Right hindlimb (tissue), 1 donor: ENCODE data around the gene SASH1.
"Not testable (repeated sequence)": the region's sequence is repeated elsewhere in the genome, so short reads cannot be mapped to it uniquely, and the experiment has no call there.

Experiments
- DNase-seq: peaks from one replicate; pipeline ENCODE4 v3.0.0-alpha.2; 2018

Gene SASH1

GRCh38 chr6:148370176-148370575, 27.5 kb downstream of the SASH1 start:
- DNase-seq = no peak

DNA sequence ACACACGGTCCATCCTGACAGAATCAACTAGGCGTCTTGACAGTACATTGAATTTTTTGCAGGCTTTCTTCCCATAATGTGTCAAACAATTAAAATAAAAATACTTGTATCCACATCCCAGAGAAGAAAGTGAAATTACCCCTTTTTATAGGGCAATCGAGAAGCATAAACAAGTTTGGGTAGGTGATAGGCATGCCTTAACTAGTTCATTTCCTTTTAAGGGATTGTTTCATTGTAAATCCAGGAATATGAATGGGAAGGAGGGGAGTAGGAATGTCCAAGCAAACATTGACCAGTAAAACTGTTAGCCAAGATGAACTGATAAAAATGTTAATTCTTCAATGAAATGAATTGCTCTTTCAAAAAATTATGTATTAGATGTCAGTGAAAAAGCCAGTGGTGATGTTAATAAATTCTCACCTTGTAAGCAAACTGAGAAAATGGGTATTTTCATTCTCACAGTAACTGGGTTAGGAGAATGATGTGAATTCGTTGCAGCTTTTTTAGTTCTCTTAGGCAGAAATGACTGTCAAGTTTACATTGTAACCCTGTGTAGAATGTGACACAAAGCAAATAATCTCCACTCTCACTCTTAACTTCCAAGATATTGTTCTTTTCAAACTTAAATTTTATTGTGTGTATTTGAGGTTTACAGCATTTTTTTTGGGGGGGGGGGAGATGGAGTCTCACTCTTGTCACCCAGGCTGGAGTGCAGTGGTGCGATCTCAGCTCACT, 31.6 kb downstream of the SASH1 start:
- no peak for DNase-seq

- DNase-seq = no peak
These were observed 32.8 kb downstream of the SASH1 start for GRCh38 chr6:148375401-148375800.

DNA sequence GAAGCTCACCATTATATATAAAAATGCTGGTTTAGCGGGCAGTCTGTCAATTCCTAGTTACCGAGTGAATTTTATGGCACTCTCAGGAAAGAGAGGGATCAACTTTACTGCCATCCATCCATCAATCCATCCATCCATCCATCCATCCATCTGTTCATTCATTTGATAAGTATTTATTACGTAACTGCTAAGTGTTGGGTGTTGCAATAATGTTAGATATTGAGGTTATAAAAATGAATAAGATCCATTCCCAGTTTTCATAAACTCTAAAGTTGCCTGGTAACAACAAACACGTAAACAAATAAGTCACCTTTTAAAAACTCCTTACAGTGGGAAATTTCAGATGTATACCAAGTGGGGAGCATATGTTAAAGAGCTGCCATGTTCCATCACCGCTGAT, 36.8 kb downstream of the SASH1 start:
- no peak for DNase-seq

GRCh38 chr6:148379966-148380713, 37.5 kb downstream of the SASH1 start:
- DNase-seq = no peak

DNA sequence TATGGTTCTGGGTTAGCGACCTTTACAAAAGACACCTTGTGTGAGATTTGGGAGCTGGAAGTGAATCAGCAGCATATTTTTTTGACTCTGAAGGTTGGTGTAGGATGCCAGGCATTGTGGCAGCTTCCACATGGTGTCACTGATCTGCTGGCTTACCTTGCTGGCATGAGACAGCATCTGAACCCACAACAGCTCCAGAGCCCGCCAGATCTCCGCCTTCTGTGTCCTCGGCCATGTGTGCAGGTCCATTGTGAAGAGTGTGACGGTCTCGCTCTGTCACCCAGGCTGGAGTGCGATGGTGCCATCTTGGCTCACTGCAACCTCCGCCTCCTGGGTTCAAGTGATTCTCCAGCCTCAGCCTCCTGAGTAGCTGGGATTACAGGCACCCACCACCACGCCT, 39.4 kb downstream of the SASH1 start:
- not testable (repeated sequence) for DNase-seq

DNA sequence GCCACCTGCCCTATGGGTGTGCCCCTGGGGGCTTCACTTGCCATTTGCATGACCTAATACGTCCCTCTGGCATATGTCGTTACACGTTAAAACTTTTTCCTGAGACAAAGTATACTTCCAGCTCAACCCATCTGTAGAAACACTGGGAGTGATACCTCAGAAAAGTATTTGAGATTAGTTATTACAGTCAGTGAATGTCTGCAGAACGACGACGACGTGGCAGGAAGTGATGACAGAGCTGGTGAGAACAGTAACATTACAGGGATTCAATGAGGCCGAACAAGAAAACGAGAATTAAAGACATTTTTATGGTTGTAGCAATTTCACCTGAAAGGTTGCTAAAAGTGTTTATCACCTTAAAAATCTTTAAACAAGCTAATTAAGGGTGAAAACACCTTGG, 40.2 kb downstream of the SASH1 start:
- no peak for DNase-seq

DNA sequence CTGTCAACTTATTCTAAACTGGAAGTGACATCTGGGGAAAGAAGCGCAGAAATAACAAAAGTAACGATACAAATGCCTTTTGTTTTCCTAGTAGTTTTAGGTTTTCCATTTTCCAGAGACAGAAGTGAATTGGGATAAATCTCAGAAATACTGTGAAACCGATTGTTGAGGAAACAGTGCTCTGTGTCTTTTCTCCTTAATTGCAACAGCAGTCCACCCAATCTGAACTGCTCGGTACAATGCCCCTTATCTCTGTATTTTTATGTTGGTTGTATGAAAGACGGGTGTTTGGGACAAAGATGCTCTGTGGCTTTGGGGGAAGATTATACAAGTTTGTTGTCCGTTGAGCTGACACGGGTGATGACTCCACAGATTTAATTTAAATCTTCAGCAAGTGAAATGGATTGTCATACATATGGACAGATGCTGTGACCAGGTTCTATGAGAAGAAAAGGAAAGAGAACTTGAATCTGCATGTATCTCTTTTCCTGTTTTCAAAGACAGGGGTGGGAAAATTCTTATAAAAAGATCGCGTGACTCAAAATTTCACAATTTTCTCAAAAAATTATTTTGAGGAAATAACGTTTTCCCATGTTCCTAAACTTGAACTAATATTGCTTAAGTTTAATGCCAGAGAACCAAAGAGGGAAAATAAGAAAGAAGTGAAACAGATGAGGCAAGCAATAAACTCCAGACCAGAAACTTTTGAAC, 41.2 kb downstream of the SASH1 start:
- no peak for DNase-seq

DNA sequence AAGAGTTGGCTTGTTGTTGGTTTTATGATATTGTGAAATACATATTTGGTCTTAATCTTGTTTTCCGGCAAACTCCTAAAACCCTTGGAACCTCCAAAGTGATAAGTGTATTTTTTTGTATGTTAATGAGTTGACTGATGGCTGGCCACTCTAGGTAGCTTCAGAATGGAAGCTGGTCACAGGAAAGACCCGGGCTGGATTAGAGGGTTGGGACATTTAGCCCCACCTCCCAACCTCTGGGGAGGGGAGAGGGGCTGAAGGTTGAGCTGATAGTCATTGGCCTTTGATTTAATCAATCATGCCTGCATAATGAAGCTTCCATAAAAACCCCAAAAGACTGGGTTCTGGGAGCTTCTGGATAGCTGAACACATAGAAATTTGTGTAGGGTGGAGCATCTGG, 42.7 kb downstream of the SASH1 start:
- no peak for DNase-seq

- DNase-seq = peak; percentile 30
These were observed 45.9 kb downstream of the SASH1 start for GRCh38 chr6:148388521-148388920.

GRCh38 chr6:148389086-148389485, 46.4 kb downstream of the SASH1 start:
- DNase-seq = no peak

DNA sequence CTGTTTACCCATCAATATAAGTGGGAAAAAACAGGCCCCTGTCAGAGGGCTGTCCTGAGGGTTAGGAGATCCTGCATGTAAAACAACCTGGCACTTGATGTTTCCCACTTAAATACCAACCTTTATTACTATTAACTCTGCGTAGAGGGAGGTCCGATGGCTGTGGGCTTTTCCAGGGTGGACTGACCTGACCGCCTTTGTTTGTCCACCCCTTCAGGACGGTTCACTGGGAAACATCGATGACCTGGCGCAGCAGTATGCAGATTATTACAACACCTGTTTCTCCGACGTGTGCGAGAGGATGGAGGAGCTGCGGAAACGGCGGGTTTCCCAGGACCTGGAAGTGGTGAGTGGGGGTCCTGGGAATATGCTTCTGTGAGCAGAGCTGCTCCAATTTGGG, 47.3 kb downstream of the SASH1 start:
- no peak for DNase-seq

GRCh38 chr6:148392127-148392526, 49.5 kb downstream of the SASH1 start:
- DNase-seq = not testable (repeated sequence)

GRCh38 chr6:148392671-148393070, 50.0 kb downstream of the SASH1 start:
- no peak for DNase-seq

DNA sequence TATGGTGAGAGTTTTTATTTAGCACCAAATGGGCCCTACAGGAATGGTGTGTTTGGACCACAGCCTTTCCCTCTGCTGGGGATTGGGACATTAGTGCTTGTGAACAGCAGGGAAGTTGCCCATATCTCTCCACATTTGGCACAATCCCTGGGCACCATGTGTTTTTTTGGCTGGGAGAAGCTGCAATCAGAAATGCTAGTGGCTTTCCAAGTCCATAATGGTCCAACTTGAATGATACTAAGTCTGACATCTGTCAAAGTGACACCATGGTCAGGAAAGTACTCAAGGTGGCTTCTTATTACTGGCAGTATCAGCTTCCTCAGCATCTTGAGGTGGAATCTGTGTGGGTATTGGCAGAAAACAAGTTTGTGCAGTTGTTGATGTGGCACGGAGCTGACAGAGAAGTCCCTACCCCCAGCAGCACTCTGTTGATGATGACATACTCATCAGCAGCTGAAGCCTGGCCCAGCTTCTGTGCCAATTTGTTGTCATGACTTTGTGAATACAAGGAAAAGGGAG, 53.0 kb downstream of the SASH1 start:
- DNase-seq = no peak

DNA sequence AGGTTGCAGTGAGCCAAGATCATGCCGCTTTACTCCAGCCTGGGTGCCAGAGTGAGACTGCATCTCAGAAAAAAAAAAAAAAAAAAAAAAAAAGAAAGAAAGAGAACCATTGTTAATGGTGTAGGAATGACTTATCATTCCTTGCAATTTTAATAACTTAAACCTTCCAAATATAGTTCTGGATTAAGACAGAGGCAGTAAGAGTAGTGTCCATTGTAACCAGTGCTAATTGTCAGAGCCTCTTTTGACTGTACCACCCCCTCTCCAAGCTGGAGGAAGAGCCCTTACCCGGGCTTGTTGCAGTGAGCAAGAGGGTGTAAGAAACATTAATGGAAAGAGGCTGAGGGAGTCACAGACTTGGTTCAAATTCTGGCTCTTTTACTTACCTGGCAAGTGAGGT, 53.8 kb downstream of the SASH1 start:
- DNase-seq = no peak

- DNase-seq = no peak
These were observed 54.3 kb downstream of the SASH1 start for GRCh38 chr6:148396926-148397325.

GRCh38 chr6:148398244-148398643, 55.6 kb downstream of the SASH1 start:
- DNase-seq = no peak

DNA sequence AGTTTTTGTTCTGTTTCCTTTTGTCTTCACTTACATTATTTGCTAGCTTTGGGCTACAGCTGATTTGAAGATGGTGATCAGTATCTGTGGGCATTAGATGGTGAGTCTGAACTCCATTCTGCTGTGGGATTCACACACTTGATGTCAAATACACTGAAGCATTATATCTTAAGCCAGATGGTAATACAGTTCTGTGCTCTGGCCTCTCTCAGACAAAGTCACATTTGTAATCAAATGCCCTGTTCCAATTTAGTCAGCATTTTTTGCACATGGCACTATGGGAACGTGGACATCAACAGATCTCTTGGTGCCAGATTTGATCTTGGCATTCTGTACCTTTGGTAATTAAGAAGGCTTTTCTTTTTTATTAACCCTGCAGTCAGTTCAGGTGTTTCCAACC, 56.0 kb downstream of the SASH1 start:
- no peak for DNase-seq

- DNase-seq = no peak
These were observed 58.9 kb downstream of the SASH1 start for GRCh38 chr6:148401571-148401970.

DNA sequence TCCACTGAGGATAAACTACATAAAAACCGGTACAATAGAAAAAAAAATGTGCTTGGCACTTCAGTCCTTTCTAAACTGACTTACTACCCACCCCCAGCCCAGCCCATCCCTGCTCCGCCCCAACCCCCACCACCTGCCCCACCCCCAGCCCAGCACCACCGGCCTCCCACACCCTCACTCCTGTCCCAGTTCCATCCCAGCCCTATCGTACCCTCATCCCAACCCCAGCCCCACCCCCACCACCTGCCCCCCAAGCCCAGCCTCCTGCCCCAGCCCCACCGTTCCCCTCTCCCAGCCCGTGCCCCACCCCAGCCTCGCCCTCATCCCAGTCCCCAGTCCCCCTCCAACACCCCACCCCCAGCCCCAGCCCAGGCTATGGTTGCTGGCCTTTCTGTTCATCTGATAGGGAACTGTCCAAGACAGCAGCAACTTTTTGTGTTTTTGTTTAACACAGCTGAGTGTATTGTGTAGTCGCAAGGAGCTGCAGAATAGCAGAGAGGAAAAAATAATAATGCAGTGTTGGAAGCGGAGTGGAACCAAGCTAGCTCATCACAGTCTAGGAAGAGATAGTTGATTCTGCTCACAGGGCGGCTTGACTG, 61.9 kb downstream of the SASH1 start:
- DNase-seq = no peak

- DNase-seq = no peak
These were observed 63.3 kb downstream of the SASH1 start for GRCh38 chr6:148405894-148406293.
